AG04449 (cell line): ENCODE measurements around the gene SLC25A39.

Source experiments
- CTCF ChIA-PET: fragments of 350-600 bp; formaldehyde crosslinking; extraction: SDS; loops from one replicate; lab custom pipeline; 2021; ENCODE audit warnings: antibody characterized with exemption; lab: Yijun Ruan, JAX
- POLR2A ChIA-PET: fragments of 400-600, 350-600 bp; formaldehyde crosslinking; extraction: SDS; loops from one replicate; lab custom pipeline; 2020; ENCODE audit warnings: antibody characterized with exemption, inconsistent platforms; lab: Yijun Ruan, JAX
- DNase-seq: peaks from one replicate; pipeline ENCODE4 v3.0.0-alpha.2; 2010; ENCODE audit warnings: low read depth, low spot score
- H3K4me3 ChIP-seq: 2 replicates; pipeline ENCODE4 v1.5.1; 2011; ENCODE audit warnings: low read depth, mild to moderate bottlenecking, control low read depth, low read length
- TF ChIP-seq, protein P1 (sequence below): IDR thresholded peaks from one replicate; pipeline ENCODE4 v1.5.1; 2011; ENCODE audit warnings: mild to moderate bottlenecking, moderate library complexity, low read length, control low read depth, inconsistent platforms; ENCODE audit not compliant: insufficient read depth; ENCODE audit errors: missing control alignments

The SLC25A39 gene

DNA sequence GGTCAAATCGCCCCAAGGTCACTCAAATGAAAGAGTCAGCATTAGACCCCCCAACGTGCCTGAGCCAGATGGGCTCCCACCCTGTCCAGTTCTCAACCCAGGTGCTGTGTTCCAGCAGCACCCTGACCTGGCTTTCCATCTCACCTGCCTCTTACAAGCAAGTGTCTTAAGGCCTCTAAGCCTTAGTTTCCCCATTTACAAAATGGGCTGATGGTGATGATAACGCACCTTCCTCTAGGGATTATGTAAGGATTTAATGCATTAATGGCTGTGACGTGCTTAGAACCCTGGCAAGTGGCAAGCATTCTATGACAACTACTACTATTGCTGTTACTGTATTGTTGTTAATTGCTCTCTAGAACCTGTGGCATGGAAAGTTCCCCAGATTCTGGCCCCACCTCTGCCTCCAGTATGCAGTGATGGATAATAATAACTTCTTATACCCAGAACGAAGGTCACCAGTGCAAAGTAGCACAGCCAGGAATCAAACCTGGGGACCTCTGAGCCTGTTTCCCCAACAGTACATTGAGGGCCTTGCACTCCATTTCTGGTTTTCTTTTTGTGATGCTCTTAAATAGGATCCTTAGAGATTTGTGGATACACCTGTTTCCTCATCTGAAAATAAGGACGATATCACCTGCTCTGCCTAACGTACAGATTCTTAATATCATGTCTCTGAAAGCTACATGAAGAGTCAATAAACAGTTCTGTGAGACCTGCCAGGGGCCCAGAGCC is 3.3 kb upstream of the SLC25A39 start:
- no peak overlapping the region for H3K4me3 ChIP-seq
- POLR2A ChIA-PET = interaction anchor here (0.8 kb wide), 1 partner anchor 106 kb away, joined by 8 read pairs; no protein-coding TSS in a partner anchor
- TF ChIP-seq, protein P1, sequence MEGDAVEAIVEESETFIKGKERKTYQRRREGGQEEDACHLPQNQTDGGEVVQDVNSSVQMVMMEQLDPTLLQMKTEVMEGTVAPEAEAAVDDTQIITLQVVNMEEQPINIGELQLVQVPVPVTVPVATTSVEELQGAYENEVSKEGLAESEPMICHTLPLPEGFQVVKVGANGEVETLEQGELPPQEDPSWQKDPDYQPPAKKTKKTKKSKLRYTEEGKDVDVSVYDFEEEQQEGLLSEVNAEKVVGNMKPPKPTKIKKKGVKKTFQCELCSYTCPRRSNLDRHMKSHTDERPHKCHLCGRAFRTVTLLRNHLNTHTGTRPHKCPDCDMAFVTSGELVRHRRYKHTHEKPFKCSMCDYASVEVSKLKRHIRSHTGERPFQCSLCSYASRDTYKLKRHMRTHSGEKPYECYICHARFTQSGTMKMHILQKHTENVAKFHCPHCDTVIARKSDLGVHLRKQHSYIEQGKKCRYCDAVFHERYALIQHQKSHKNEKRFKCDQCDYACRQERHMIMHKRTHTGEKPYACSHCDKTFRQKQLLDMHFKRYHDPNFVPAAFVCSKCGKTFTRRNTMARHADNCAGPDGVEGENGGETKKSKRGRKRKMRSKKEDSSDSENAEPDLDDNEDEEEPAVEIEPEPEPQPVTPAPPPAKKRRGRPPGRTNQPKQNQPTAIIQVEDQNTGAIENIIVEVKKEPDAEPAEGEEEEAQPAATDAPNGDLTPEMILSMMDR = no peak
- CTCF ChIA-PET = interaction anchor here (0.7 to 9.2 kb wide), 10 partner anchors 17 to 195 kb away, joined by 3 to 130 read pairs (median 4); partner anchors contain the start of genes GRN and UBTF
- DNase-seq = no peak

DNA sequence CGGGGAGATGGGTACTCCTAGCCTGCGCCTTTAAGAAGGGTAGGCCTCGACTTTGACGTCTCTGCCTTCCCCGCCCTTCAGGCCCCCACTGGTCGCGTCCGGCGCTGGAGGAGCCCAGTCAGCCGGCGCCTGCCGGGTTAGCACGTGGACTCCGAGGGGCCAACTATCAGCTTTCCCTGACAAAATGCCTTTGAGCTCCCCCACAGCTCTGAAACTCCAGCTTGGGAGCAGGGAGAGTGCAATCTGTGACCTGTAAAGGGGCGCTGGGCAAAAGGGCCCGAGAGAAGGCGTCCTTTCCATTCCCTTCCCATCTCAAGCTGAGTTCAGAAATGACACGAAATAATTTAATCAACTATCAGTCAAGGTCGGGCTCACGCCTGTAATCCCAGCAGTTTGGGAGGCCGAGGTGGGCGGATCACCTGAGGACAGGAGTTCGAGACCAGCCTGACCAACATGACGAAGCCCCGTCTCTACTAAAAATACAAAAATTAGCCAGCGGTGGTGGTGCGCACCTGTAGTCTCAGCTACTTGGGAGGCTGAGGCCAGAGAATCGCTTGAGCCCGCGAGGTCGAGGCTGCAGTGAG is 2.3 kb upstream of the SLC25A39 start:
- DNase-seq = peak; percentile 80
- ChIA-PET POLR2A (interaction anchor here (0.6 to 1.0 kb wide), 5 partner anchors 10 to 107 kb away, joined by 4 to 8 read pairs (median 4); partner anchors contain the start of genes GRN and UBTF), CTCF (interaction anchor here (0.6 to 1.6 kb wide), 9 partner anchors 13 to 195 kb away, joined by 3 to 12 read pairs (median 4); partner anchors contain the start of genes FAM171A2 and UBTF)
- TF ChIP-seq, protein P1 = no peak
- H3K4me3 ChIP-seq = no peak overlapping the region

DNA sequence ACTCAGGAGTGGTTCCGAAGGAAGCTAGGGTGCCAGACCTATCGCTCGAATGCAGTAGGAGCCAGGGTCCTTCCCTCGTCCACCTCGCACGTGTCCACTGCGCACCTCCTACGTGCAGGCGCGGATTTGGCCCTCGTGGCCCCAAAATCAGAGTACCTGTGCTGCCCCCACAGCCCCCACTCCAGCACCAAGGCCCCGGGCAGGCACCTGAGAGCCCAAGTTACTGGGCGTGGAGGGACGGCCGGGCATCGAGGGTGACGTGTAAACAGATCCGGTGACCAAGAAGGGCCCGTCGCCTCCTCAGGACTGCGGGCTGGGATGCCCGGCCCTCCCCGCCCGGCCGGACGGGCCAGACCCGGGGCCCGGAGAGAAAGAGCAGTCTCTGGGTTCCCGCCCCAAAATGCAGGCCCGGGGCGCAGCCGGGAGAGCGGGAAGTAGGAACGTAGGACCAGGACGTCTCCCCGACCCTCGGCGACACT is 492 bp downstream of the SLC25A39 start:
- no peak for DNase-seq
- TF ChIP-seq, protein P1 = no peak
- peak overlapping the region; percentile 85 for H3K4me3 ChIP-seq
- POLR2A ChIA-PET = no interaction called here
- CTCF ChIA-PET = interaction anchor here (0.7 to 2.7 kb wide), 4 partner anchors 114 to 446 kb away, joined by 3 to 12 read pairs (median 4); no protein-coding TSS in a partner anchor

DNA sequence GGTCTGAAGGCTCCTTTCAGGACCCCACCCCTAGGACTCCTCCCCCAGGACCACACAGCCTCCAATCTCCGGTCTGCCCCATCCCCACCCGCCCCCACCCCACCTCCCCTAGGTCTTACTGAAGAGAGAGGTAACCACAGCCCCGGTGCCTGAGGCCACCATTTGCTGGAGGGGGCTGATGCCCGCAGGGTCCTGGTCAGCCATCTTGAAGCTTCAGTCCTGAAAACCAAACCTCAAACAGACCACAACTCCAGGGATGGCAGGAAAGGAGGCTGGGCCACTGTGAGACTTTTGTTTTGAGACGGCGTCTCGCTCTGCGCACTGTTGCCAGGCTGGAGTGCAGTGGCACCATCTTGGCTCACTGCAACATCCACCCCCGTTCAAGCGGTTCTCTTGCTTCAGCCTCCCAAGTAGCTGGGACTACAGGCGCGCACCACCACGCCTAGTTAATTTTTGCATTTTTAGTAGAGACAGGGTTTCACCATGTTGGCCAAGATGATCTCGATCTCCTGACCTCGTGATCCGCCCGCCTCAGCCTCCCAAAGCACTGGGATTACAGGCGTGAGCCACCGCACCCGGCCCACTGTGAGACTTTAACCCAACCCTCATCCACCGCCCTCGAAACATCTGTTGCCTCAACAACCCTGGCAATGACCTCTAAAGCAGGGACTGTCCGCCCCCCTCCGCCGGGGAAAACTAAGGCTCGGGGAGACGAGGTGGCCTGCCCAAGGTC is 1.1 kb downstream of the SLC25A39 start:
- DNase-seq = no peak
- CTCF ChIA-PET = interaction anchor here (1.3 to 2.7 kb wide), 4 partner anchors 9 to 313 kb away, joined by 3 to 12 read pairs (median 4); no protein-coding TSS in a partner anchor
- H3K4me3 ChIP-seq = peak overlapping the region; percentile 85
- POLR2A ChIA-PET = no interaction called here
- TF ChIP-seq, protein P1 = no peak

DNA sequence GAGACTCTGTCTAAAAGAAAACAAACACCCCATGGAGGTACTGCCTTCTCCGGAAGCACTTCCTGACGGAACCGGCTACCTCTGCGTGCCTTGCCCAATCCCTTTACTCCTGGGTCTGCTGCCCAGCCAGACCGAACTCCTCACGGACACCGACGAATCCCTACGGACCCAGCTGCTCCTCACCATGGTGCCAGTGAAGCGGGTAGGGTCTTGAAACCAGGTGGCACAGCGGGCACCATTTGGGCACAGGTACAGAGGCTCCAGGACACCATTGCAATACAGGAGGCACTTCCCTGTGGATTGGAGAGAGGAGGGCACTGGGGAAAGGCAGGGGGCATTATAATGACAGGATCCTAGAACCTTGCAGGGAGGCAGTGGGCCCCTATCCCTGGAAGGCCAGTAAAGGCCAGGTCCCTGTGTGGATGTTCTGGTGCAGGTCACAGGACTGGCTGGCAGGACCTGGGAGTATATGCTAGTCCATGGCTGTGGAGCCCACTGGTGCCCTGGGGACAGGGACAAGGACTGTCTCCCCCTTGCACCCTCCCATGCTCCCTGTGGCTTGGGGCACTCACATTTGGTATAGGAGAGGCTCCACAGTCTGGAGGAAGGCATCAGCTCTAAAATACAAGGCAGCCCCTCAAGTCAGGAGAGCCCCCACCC is 2.3 kb downstream of the SLC25A39 start:
- TF ChIP-seq, protein P1 = no peak
- H3K4me3 ChIP-seq = no peak overlapping the region
- ChIA-PET POLR2A (no interaction called here), CTCF (interaction anchor here (1.3 to 2.7 kb wide), 3 partner anchors 8 to 112 kb away, joined by 3 to 12 read pairs (median 7); no protein-coding TSS in a partner anchor)
- no peak for DNase-seq
